ENCODE data around the gene SLC17A9. TPM values are rescaled to one million over a fixed set of nuclear protein-coding genes. Genes with fewer than 3 reads are reported as not detected.

The SLC17A9 gene
- total RNA-seq, 1 experiment from 2014 or later: 0.28 TPM

DNA sequence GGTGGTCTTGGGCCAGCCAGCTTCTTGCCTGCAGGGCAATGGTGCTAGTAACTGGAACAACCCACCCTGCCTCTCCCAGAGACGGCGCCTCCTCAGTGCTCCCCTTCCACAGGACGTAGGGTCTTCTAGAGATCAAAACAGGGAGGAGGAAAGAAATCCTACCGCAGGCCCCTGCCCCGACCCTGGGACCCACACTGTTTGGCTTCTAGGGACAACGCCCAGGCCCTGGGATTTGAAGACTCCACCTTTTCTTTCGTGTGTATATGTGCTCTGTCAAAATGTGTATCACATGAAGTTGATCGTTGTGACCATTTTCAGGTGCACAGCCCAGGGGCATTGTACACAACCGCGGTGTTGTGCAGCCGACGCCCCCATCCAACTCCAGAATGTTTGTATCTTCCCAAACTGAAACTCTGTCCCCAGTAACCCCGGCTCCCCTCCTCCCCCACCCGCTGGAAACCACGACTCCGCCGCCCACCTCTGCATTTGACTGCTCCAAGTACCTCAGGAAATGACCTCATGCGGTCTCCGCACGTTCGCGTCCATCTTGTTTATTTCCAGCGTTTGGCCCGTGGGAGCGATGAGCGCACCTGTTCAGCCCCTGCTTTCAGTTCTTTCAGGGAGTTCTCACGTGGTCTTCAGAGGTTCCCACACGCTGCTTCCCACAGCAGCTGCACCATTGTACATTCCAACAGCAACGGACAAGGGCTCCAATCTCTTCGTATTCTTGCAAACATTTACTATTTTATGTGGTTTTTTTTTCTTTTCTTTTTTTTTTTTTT is 57.7 kb downstream of the SLC17A9 start:
- BruUV-seq (replicated peaks): no TSS peak
- no peak for DNase-seq (ENCODE audit: low read depth, low spot score)
- H3K4me1 ChIP-seq (ENCODE audit: control insufficient read depth, insufficient read depth, low read length): peaks cover 6% of the 10 kb centered on the region
- CTCF ChIA-PET: interaction anchor here (0.7 kb wide), 1 partner anchor 82 kb away, joined by 7 read pairs; no protein-coding TSS in a partner anchor
- no peak overlapping the region for H3K27ac ChIP-seq (ENCODE audit: low read length)
- in situ Hi-C loops (cut with HindIII; ENCODE audit: low pct_unique_long_range_greater_than_20kb, low sequenced_read_pairs) (no loop called here), intact Hi-C loops (cut with micrococcal nuclease; ENCODE audit: unreplicated experiment) (no loop called here)
- TF ChIP-seq TCF7L2 (IDR thresholded peaks at IDR 0.05; ENCODE audit: low read depth, low read length): no peak
- TF ChIP-seq SIN3A (IDR thresholded peaks at IDR 0.05; ENCODE audit: borderline replicate concordance, insufficient read depth, low read depth, low read length): no peak
- TF ChIP-seq, protein P1, sequence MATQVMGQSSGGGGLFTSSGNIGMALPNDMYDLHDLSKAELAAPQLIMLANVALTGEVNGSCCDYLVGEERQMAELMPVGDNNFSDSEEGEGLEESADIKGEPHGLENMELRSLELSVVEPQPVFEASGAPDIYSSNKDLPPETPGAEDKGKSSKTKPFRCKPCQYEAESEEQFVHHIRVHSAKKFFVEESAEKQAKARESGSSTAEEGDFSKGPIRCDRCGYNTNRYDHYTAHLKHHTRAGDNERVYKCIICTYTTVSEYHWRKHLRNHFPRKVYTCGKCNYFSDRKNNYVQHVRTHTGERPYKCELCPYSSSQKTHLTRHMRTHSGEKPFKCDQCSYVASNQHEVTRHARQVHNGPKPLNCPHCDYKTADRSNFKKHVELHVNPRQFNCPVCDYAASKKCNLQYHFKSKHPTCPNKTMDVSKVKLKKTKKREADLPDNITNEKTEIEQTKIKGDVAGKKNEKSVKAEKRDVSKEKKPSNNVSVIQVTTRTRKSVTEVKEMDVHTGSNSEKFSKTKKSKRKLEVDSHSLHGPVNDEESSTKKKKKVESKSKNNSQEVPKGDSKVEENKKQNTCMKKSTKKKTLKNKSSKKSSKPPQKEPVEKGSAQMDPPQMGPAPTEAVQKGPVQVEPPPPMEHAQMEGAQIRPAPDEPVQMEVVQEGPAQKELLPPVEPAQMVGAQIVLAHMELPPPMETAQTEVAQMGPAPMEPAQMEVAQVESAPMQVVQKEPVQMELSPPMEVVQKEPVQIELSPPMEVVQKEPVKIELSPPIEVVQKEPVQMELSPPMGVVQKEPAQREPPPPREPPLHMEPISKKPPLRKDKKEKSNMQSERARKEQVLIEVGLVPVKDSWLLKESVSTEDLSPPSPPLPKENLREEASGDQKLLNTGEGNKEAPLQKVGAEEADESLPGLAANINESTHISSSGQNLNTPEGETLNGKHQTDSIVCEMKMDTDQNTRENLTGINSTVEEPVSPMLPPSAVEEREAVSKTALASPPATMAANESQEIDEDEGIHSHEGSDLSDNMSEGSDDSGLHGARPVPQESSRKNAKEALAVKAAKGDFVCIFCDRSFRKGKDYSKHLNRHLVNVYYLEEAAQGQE (IDR thresholded peaks at IDR 0.05; ENCODE audit: insufficient read depth in 1 of 2, low read depth in 2 of 2, low read length in 1 of 2): no peak
- TF ChIP-seq, protein P2, sequence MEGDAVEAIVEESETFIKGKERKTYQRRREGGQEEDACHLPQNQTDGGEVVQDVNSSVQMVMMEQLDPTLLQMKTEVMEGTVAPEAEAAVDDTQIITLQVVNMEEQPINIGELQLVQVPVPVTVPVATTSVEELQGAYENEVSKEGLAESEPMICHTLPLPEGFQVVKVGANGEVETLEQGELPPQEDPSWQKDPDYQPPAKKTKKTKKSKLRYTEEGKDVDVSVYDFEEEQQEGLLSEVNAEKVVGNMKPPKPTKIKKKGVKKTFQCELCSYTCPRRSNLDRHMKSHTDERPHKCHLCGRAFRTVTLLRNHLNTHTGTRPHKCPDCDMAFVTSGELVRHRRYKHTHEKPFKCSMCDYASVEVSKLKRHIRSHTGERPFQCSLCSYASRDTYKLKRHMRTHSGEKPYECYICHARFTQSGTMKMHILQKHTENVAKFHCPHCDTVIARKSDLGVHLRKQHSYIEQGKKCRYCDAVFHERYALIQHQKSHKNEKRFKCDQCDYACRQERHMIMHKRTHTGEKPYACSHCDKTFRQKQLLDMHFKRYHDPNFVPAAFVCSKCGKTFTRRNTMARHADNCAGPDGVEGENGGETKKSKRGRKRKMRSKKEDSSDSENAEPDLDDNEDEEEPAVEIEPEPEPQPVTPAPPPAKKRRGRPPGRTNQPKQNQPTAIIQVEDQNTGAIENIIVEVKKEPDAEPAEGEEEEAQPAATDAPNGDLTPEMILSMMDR (IDR thresholded peaks at IDR 0.05): no peak
- no peak for TF ChIP-seq POLR2AphosphoS5 (IDR thresholded peaks at IDR 0.05; ENCODE audit: low read depth, low read length)
- peaks cover 8% of the 10 kb centered on the region for H3K9me3 ChIP-seq (ENCODE audit: control insufficient read depth, insufficient read depth, low read depth, low read length)
- no peaks in the 10 kb centered on the region for H3K27me3 ChIP-seq (ENCODE audit: control insufficient read depth, insufficient read depth, low read length)
- no peaks in the 10 kb centered on the region for H3K36me3 ChIP-seq (ENCODE audit: control insufficient read depth, insufficient read depth, low read length)
- H3K4me3 ChIP-seq (ENCODE audit: low read depth in 2 of 2, low read length in 2 of 2): peak overlapping the region; percentile 16 to 39; a peak in 3 of 4 replicates
- ATAC-seq: no peak
- POLR2A ChIA-PET: no interaction called here

DNA sequence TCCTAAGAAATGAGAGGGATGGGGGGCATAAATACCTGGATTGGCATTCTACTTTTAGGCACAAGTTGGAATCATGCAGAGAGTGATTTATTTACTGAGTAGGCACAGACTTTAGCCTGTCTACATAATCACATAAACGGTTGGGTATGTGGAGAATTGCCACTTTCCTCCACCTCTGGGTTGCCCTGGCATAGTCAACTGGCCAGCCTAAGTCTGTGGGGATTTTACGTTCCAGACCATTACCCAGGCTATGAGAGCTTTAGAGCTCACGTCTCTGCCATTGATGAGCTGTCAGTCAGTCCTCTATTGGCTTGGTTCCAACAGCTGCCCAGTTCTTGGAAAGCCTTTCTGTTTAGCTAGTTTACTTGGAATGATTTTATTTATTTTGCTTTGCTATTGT is 59.3 kb downstream of the SLC17A9 start:
- H3K27me3 ChIP-seq (ENCODE audit: control insufficient read depth, insufficient read depth, low read length): no peaks in the 10 kb centered on the region
- CTCF ChIA-PET: interaction anchor here (0.8 kb wide), 1 partner anchor 37 kb away, joined by 4 read pairs; no protein-coding TSS in a partner anchor

More for the DNA sequence above, 59.3 kb downstream of the SLC17A9 start:
- in situ Hi-C loops (cut with HindIII; ENCODE audit: low pct_unique_long_range_greater_than_20kb, low sequenced_read_pairs) (no loop called here), intact Hi-C loops (cut with micrococcal nuclease; ENCODE audit: unreplicated experiment) (no loop called here)
- ATAC-seq (no peak), DNase-seq (ENCODE audit: low read depth, low spot score) (no peak)
- TF ChIP-seq, protein P2 (IDR thresholded peaks at IDR 0.05): no peak
- no peak for TF ChIP-seq TCF7L2 (IDR thresholded peaks at IDR 0.05; ENCODE audit: low read depth, low read length)
- H3K27ac ChIP-seq (ENCODE audit: low read length): no peak overlapping the region
- no peaks in the 10 kb centered on the region for H3K36me3 ChIP-seq (ENCODE audit: control insufficient read depth, insufficient read depth, low read length)
- POLR2A ChIA-PET: no interaction called here
- no TSS peak for BruUV-seq (replicated peaks)
- H3K9me3 ChIP-seq (ENCODE audit: control insufficient read depth, insufficient read depth, low read depth, low read length): peaks cover 8% of the 10 kb centered on the region
- peaks cover 6% of the 10 kb centered on the region for H3K4me1 ChIP-seq (ENCODE audit: control insufficient read depth, insufficient read depth, low read length)
- H3K4me3 ChIP-seq (ENCODE audit: low read depth in 2 of 2, low read length in 2 of 2): no peak overlapping the region

Data from Panc1 (cell line).